HG03060 (cell line): ENCODE results near the gene TMEM41A.
"Not testable (repeated sequence)": the region's sequence is repeated elsewhere in the genome, so short reads cannot be mapped to it uniquely, and the experiment has no call there.

ENCODE experiments used
- ATAC-seq: cut with Tn5 transposase; IDR thresholded peaks from one replicate; pipeline ENCODE4 v1.9.1; 2021; ENCODE audit warnings: low read depth, moderate number of reproducible peaks; ENCODE audit not compliant: unreplicated experiment

The TMEM41A gene

GRCh38 chr3:185490241-185490640 lies 8.6 kb downstream of the TMEM41A start:
- no peak for ATAC-seq

GRCh38 chr3:185489462-185489861 lies 9.4 kb downstream of the TMEM41A start:
- ATAC-seq: no peak

GRCh38 chr3:185488465-185488864 lies 10.4 kb downstream of the TMEM41A start:
- no peak for ATAC-seq

DNA sequence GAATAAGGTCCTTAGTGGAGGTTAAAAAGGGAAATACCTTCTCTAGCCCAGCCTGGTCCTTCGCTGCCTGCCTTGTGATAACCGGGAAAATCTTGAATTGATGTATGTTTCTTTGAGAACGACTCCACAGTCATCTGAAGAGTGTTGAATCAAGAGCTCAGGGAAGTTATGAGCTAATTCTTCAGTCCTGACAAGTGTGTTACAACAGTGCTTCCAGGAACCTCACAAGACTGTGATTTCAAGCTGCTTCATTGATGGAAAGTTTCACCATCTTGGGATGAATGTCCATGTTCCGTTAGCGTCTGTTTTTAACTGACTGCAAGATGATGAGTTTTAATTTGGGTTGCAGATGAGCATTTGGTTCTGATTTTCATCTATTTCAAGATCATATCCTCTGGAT lies 12.4 kb downstream of the TMEM41A start:
- no peak for ATAC-seq

DNA sequence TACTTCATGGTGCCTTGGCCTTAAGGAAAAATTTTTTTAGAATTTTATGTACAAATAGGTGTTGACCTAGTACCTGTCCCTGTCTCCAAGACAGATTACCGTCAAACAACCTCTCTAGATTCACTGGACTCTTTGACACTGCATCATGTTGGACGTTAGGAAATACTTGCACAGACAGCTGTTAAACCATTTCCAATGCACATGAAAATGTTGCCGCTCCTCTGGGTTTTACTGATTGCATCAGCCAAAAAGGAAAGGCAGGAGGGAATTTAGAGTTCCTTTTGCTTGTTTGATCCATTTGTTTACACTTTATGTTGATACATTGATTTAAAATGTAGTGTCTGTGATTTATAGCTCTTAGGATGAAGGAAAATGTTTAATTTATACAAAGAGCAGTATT lies 14.5 kb downstream of the TMEM41A start:
- no peak for ATAC-seq

GRCh38 chr3:185479373-185479945 lies 19.4 kb downstream of the TMEM41A start:
- no peak for ATAC-seq

DNA sequence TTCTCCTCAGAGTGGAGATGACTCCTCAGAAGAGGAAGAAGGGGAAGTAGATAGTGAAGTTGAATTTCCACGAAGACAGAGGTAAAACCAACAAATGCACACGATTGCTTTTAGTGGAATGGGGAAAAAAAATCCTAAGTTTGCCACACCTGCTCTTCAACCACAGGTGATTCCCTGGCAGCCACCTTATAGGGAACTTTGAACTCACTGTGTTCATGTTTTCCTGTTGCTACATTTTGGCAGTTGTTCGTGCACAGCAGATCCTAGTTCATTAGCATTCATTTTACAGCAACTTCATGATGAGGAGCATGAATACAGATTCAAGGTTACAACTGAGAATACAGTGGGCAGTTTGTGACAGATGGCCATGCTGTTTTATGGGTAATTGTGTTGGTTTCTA lies 21.5 kb downstream of the TMEM41A start:
- no peak for ATAC-seq

DNA sequence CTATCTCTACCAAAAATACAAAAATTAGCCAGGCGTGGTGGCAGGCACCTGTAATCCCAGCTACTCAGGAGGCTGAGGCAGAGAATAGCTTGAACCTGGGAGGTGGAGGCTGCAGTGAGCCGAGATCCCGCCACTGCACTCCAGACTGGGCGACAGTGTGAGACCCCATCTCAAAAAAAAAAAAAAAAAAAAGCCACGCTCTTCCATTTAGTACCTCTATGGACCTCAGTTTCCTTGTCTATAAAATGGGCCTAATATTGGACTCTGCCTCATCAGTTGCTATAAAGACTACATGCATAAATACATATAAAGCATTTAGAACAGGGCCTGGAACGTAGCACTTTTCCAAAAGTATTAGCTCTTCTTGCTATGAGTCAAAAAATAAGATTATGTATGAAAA lies 23.9 kb downstream of the TMEM41A start:
- not testable (repeated sequence) for ATAC-seq

DNA sequence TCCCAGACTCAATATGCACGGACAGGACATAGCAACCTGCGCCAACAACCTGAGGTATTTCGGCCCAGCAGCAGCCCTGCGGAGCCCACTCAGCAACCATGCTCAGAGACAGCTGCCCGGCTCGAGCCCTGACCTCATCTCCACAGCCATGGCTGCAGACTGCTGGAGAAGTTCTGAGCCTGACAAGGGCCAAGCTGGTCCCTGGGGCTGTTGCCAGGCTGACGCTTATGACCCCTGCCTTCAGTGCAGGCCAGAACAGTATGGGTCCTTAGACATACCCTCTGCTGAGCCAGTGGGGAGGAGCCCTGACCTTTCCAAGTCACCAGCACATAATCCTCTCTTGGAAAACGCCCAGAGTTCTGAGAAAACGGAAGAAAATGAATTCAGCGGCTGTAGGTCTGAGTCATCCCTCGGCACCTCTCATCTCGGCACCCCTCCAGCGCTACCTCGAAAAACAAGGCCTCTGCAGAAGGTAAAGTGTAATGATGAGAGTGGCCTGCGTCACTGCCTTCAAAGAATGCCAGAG lies 25.5 kb downstream of the TMEM41A start:
- ATAC-seq: no peak

DNA sequence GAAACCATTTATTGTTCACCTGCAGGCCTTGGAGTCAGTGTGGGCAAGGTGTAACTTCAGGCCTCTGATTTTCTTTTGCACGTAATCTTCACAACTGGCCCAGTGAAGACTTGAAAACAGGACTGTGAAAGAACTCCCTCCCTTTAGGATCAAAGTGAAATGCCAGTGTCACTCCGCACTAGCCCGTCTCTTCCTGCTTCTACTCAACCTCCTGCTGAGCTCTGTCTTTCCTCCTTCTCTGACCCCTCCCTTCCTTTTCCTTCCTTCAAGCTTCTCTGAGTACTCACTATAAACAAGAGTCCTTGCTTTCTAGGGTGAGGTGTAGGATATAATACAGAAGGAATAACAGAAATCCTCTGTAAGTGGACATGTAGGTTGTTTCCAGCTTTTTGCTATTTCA lies 28.5 kb downstream of the TMEM41A start:
- ATAC-seq: no peak

GRCh38 chr3:185469542-185469941 lies 29.3 kb downstream of the TMEM41A start:
- ATAC-seq: no peak

- not testable (repeated sequence) for ATAC-seq
Measured at GRCh38 chr3:185466123-185466522, 32.7 kb downstream of the TMEM41A start.

DNA sequence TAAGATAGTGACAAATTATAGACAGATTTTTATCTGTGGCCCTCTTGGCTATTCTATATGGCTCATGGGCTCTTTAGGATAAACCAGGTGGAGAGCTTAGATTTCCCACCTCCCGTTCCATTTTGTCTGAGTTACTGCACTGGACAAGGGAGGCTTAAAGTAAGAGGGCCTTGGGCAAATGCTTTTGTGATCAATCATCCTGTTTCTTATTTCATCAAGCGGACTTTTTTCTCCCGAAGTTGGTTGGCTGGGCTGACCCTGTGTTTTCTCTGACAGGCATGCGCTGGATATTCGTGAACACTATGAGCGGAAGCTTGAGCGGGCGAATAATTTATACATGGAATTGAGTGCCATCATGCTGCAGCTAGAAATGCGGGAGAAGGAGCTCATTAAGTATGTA lies 33.4 kb downstream of the TMEM41A start:
- no peak for ATAC-seq

- ATAC-seq: no peak
Measured at GRCh38 chr3:185460719-185461350, 38.0 kb downstream of the TMEM41A start.

DNA sequence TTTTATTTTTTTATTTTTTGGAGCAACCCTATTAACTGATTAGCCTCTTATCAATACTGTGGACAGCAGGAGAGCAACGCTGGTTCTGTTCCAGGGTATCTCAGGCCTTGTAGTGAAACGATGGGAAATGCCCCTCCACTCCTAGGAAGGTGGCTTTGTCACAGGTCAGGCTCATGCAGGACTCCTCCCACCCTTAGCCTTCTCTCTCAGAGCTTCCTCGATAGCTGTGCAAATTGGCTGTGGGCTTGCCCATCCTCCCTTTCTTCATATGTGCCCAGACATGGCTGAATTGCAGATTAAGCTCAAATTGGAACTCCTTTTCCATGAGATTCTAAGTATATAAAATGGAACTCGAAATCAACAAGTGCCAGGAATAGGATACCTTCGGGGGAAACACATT lies 38.5 kb downstream of the TMEM41A start:
- ATAC-seq: no peak

GRCh38 chr3:185457376-185457775 lies 41.5 kb downstream of the TMEM41A start:
- no peak for ATAC-seq

GRCh38 chr3:185451432-185451831 lies 47.4 kb downstream of the TMEM41A start:
- not testable (repeated sequence) for ATAC-seq

- ATAC-seq: no peak
Measured at GRCh38 chr3:185448107-185448506, 50.7 kb downstream of the TMEM41A start.

GRCh38 chr3:185444329-185444728 lies 54.5 kb downstream of the TMEM41A start:
- ATAC-seq: no peak

- no peak for ATAC-seq
Measured at GRCh38 chr3:185442031-185442430, 56.8 kb downstream of the TMEM41A start.

DNA sequence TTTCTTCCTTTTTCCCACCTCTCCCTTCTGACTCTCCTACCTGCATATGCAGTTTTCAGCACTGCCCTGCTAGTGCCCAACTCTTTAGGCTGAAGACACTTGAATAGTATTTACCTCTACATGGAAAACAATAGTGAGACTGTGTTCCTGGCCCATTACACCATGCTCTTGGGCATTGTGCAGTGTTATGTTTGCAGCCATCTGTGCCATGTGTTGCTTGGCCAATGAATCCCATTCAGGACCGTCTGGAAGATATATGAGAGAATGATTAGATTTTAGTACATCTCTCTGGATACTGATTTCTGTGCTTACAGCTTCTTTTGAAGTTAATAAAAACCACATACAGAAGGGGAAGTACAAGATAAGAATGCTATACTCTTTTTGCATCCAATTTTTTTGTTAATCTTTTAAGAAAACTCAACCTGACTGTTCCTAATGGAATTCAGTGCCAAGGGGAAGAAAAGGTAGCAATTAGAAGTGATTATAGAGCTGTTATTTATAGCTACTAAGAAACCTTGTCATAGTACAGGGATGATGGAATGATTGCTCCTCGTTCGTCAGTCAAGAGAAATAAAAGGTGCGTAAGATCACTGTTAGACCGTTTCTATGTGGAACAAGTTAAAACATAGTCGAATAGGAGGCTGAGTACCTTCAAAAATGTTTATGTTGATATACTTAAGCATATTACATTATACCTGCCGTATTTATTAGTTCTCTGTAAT lies 58.9 kb downstream of the TMEM41A start:
- no peak for ATAC-seq
